NOMO-1 treated with dmso at 0.1 percent for 144 hours (cell line): ENCODE measurements around the gene DNAJC13.
A peak's percentile ranks its signal among the peaks of the same experiment; 100 is the strongest.

ENCODE experiments used
- DNase-seq: peaks from one replicate; lab custom pipeline; 2025; ENCODE audit not compliant: unreplicated experiment; lab: John Stamatoyannopoulos, UW

The DNAJC13 gene

GRCh38 chr3:132405609-132406299 lies 11.5 kb upstream of the DNAJC13 start:
- peak; percentile 12 for DNase-seq

- DNase-seq: no peak
Observed at GRCh38 chr3:132406587-132406986, 10.7 kb upstream of the DNAJC13 start.

DNA sequence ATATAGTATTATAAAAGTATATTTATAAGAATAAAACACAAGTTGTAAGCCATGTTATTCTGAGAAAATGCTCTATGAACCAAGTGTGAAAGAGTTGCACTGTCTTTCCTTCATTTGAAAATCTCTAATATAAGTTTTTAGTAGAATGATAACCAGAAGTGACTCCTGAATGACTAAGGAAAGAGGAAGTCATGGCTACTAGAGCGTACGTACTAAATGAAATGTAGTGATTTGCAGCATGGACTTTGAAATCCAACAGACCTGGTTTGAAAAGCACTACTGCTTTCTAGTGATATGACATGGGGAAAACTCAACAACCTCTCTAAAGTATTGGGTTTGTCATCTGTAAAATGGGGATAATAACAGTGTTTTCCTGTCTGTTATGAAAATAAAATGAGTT lies 10.3 kb upstream of the DNAJC13 start:
- peak; percentile 16 for DNase-seq

- DNase-seq: no peak
Observed at GRCh38 chr3:132414841-132415240, 2.5 kb upstream of the DNAJC13 start.

- no peak for DNase-seq
Observed at GRCh38 chr3:132416161-132416560, 1.1 kb upstream of the DNAJC13 start.

DNA sequence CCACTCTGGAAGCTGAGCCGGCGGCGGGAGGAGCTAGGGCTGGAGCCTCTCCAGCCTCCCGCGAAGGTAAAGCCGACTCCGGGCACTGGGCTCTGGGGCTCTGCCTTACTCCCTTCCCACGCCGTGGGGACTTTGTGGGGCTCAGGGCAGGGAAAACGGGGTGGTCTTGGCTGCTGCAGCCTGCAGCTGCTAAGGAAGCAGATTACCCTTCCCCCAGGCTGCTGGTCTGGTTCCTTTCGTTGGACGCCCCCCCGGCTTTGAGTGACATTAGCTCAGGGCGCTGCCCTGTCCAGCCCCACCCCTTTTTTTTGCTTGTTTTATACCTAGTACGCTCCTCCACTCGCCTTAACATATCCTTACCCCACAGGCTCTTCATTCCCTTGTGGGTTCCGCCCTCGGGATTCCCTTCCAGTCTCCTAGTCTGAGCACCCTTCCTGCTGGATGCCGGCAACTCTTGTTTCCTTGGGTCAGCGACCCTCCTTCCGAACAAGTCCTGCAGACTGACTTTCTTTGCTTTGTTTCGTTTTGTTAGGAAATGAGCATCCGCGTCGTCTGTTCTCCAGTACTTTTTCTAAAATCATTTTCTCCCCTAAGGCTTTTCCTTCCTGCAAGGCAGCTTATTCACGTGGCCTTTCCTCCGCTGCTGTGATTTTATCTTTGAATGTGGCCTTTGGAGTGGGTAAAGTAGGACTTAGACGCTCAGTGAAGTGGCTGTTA lies 551 bp downstream of the DNAJC13 start:
- peak; percentile 79 for DNase-seq

GRCh38 chr3:132418916-132419315 lies 1.6 kb downstream of the DNAJC13 start:
- peak; percentile 34 for DNase-seq

DNA sequence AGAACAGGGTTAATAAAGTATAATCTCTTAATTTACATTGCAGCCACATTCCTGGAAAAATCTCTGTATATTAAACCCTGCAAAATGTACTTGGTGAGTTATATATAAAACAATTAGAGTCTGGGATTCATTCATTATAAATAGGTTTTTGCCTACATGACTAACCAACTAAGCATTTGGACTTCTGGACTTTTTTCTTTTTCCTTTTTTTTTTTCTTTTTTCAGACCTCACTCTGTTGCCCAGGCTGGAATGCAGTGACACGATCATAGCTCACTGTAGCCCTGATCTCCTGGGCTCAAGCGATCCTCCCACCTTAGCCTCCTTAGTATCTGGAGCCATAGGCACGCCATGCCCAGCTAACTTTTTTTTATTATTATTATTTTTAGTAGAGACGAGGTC lies 4.5 kb downstream of the DNAJC13 start:
- DNase-seq: no peak

GRCh38 chr3:132422531-132422930 lies 5.2 kb downstream of the DNAJC13 start:
- no peak for DNase-seq

GRCh38 chr3:132432639-132433038 lies 15.3 kb downstream of the DNAJC13 start:
- no peak for DNase-seq

DNA sequence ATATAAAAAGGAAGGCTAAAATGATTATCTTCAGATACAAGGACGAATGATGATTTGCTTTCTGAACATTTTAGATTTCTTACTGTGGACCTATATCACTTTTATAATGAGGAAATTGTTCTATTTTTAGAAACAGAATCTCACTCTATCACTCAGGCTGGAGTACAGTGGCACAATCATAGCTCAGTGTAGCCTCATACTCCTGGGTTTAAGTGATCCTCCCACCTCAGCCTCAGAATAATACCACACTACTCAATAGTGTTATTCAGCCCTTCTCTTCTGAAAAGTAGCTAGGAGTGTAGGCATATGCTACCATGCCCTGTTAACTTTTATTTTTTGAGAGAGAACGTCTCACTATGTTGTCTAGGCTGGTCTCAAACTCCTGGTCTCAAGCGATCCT lies 15.8 kb downstream of the DNAJC13 start:
- no peak for DNase-seq

DNA sequence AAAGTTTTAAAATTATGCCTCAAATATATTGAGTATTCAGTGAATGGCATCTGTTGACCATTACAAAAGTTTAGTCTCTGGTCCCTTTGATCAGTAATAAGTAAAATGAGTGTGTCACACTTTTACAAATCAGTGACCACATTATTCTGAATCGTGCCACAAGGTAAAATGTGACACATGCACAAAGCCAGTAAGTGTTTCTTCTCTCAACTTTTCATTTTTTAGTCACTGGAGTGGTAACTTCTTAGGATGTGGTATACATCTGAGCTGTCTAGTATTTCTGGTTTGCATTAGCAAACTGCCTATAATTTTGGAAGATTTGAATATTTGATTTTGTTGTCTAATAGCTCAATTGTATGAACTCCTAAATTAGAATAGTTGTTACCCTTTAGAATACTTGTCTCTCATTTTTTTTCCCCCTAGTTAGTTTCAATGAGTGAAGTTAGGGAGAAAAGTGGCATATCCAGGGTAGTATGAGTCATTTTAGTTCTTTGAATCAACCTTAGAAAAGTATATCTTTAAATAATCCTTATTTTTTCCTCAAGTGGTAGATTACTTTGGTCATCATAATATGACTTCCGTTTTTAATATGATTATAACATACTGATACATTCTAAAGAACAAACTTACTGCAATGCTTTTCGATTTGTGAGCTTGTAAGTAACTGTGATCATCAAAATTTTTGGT lies 18.1 kb downstream of the DNAJC13 start:
- DNase-seq: no peak

GRCh38 chr3:132435911-132436425 lies 18.7 kb downstream of the DNAJC13 start:
- no peak for DNase-seq

DNA sequence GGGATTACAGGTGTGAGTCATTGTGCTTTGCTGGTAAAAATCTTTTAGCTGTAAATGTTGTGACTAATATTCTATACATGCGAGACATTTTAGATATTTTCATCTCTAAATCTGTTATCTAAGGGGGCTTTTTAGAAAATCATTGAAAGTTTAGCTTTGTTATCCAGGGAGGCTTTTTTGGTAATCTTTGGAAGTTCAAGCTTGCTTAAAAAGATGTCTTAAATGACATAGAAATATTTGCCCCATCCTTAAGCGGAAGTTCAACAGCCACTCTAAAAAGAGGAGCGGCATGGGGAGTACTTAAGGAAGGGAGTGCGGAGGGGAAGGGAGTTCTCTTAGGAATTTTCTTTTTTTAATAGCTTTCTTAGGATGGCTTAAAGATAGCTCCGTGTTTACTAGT lies 26.1 kb downstream of the DNAJC13 start:
- no peak for DNase-seq

DNA sequence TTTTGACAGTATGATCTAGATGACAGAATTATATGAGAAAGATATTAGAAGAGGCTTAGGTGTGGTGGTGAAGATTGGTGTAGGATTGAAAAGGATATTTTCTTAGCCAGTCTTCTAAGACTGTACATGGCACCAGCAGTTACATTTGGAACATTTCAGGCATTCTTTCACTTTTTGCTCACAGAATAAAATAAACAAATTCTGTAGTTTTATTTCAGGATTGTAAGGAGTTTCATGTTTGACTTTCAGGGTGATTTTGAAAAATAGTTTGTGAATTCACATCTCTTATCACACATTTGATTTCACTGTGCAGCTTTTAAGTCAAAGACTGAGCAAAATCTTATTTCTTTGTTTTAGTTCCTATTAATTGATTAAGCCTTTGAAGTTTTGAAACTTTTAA lies 27.1 kb downstream of the DNAJC13 start:
- no peak for DNase-seq

GRCh38 chr3:132445817-132446216 lies 28.5 kb downstream of the DNAJC13 start:
- DNase-seq: peak; percentile 35

DNA sequence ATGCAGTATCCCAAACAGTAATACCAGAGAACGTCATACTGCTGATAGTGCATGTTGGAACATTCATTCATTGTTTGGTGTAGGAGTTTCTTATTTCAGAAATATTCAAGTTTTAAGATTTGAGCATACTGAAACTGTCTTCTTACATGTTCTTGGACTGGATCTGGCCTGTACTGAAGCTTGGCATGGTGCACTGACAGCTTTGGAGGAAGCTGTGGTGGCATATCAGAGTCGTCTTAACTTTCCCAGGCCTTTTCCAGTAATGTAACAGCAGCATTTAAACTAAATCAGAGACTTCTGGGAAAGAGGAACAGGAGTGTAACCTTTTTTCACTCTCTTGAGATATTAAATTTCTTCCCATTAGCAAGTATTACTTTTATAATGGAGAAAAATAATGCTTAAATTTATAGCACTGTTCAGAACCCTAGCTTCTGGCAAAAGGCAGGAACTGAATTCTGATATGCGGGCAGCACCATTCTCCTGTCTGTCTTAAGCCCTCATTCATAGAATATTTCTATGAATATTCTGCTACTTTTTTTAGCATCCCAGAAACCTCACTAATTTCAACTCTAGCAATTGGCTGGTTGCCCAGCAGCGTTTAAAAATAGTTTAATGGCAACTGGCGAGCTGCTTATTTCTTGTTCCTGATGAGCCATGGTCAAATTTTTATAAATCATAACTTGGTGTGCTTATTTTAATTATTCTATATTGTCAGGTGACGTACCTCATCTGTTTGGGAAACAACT lies 31.1 kb downstream of the DNAJC13 start:
- DNase-seq: no peak

- DNase-seq: no peak
Observed at GRCh38 chr3:132456136-132456535, 38.8 kb downstream of the DNAJC13 start.

DNA sequence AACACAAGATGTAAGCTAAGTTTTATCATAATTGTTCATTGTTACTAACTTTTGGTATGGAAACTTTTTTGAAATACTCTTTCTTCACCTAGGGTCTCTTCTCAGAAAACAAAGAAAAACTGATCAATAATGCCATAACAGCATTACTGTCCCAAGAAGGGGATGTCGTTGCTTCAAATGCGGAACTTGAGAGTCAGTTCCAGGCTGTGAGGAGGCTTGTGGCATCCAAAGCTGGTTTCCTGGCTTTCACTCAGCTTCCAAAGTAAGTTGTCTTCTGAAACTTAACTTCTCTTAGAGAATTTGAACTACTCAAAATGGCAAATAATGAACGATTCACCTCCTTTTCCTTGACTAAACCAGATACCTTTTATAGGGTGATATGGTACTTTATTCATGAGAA lies 39.3 kb downstream of the DNAJC13 start:
- peak; percentile 13 for DNase-seq

- no peak for DNase-seq
Observed at GRCh38 chr3:132457286-132457685, 40.0 kb downstream of the DNAJC13 start.

- no peak for DNase-seq
Observed at GRCh38 chr3:132459551-132459950, 42.2 kb downstream of the DNAJC13 start.
